Pericardium fibroblast (primary cell): Measurements from ENCODE around the gene AP1B1. TPM values are rescaled to one million over a fixed set of nuclear protein-coding genes. Genes with fewer than 3 reads are reported as not detected.

Experiments used
- total RNA-seq: library from RNA; depleted of rRNA; stranded (reverse); fragments of >200 nt; gene quantifications from 2 replicates; pipeline ENCODE4 v1.2.3, GENCODE V29; 2015

The AP1B1 gene
- 23.6 and 32.3 TPM in 2 replicates for total RNA-seq

DNA sequence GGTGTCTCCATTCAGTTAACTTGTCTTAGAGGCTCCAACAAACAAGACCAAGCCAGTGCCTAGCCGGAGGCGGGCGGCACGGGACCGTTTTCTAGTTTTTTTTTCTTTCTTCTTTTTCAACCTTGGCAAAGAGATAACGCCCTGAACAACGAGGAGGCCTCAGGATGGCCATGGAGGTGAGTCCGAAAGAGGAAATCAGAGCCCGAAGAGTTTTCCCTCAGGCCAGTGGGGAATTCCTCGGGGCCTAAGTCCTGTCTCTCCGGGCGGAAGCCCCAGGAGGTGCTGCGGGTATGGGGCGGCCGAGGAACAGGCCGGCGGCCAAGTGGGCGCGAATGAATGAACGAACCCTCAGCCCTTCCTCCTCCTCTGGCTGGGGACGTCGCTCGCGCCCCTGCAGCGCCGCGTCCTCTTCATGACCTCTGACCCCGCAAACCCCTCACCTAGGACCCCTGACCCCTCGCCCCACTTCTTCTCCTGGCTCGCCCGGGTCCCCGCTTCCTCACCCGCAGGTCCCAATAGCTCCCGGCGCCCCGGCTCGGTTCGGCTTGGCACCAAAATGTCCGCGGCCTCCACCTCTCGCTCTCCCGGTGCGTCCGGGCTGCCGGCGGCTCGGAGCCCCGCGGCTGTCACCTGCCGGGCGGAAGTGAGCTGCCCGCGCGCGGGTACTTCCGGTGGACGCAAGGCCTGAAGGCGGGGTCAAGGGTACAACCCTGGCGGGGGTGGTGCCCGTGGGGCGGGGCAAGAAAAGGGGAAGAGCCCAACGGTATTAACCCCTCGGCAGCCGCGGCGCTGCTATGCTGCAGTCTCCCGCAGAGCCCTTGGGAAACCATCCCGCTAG, at the start of gene AP1B1:
Gene AP1B1, minus strand, starts transcription at position 650 of the 838 bp plus-strand sequence. CDS start 21,327 bp downstream, outside the sequence.

DNA sequence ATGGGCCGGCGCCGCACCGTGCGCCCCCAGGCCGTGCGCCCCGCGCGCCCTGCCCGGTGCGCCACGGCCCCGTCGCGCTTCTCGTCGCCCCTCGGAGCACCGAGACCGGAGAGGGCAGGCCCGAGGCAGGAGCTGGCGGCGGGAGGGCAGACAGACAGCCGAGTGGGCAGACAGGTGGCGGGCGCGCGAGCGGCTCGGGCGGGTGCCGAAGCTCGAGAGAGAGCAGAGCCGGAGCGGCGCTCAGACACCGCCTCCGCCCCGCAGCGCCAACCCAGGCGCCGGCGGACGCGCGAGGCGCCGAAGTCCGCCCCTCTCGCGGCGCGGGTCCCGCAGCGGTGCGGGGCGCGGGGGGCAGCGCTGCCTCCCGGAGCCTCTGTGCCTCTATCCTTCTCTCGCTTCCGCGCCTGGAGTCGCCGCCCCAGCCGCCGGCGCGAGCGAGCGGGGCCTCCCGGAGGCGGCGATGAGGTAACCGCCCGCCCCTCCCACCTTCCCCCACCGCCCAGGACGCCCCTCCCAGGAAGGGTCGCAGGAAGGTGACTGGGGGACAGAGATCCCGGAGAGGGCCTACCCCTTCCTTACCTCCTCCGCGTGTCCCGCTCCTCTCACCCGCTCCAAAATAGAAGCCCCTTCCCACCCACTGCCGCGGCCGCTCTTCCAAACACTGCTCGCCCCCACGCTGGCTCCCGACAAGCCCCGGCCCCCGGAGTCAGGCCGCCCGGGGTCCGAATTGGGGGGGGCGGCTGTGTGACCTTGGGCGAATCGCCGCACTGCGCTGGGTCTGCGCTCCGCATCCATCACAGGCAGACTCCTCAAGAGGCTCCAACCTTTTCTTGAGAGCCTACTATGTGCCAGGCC, 72.9 kb downstream of the AP1B1 start, which contains the start of gene RASL10A:
Gene RASL10A, minus strand, starts transcription at position 412 of the 855 bp plus-strand sequence. CDS start 451 bp downstream, outside the sequence.

DNA sequence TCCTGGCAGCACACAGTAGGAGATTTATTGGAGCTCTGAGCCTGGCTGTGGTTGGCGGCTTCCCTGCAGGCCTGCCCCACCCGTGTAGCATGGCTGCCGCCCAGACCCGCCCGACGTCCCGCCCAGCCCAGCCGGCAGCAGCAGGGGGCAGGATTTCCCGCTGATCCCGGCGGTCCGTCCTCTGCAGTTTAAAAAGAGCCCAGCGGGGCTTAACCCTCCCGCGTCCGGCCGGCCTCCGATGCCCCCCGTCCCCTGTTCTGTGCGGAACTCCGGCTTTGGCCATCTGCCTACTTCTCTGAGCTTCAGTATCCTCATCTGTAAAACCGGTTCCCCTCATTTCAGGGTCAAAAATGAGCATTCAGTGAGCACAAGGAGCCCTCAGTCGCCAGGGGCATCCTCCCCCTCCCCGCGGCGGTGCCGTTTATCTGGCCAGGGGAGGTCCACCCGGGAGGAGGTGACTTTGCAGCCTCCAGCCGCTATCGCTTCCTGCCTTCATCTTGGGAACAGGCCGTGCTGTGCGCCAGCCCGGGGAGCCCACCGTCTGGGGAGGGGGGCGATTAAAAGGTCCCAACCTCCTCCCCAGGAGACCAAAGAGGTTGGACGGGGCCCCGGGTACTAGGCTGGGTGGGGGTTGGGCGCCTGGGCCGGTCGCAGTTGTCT, 82.1 kb downstream of the AP1B1 start, which contains the start of gene GAS2L1:
Gene GAS2L1, plus strand, starts transcription at position 476 of the 660 bp plus-strand sequence. CDS start 1,456 bp downstream, outside the sequence.

Other genes starting within 250 kb of the AP1B1 start
- gene EMID1, start 182.7 kb downstream of the AP1B1 start, total RNA-seq: 1.2 and 6.8 TPM in 2 replicates
- gene RHBDD3, start 120.6 kb downstream of the AP1B1 start, total RNA-seq: 35.0 and 53.9 TPM in 2 replicates
- 126 and 136 TPM in 2 replicates for gene EWSR1, start 120.3 kb downstream of the AP1B1 start, total RNA-seq
- 15.7 and 23.7 TPM in 2 replicates for gene GAS2L1, start 81.9 kb downstream of the AP1B1 start, total RNA-seq
- gene RASL10A, start 72.9 kb downstream of the AP1B1 start, total RNA-seq: not detected in 2 replicates
- gene RFPL1, start 50.0 kb upstream of the AP1B1 start, total RNA-seq: not detected in 2 replicates
- 0.85 and 1.3 TPM in 2 replicates for gene NEFH, start 91.6 kb upstream of the AP1B1 start, total RNA-seq
- gene THOC5, start 165.2 kb upstream of the AP1B1 start, total RNA-seq: 24.3 and 33.6 TPM in 2 replicates
- gene NIPSNAP1, start 192.5 kb upstream of the AP1B1 start, total RNA-seq: 37.1 and 42.5 TPM in 2 replicates
- 37.2 and 41.2 TPM in 2 replicates for gene NF2, start 215.1 kb upstream of the AP1B1 start, total RNA-seq